ENCODE results near the gene RFNG. TPM values are rescaled to one million over a fixed set of nuclear protein-coding genes. Genes with fewer than 3 reads are reported as not detected.

Gene RFNG
- total RNA-seq, 2 donors from 2014 or later: 39.9 to 45.3 TPM

- DNase-seq (ENCODE audit: low spot score): no peak
- TF ChIP-seq, protein P1, sequence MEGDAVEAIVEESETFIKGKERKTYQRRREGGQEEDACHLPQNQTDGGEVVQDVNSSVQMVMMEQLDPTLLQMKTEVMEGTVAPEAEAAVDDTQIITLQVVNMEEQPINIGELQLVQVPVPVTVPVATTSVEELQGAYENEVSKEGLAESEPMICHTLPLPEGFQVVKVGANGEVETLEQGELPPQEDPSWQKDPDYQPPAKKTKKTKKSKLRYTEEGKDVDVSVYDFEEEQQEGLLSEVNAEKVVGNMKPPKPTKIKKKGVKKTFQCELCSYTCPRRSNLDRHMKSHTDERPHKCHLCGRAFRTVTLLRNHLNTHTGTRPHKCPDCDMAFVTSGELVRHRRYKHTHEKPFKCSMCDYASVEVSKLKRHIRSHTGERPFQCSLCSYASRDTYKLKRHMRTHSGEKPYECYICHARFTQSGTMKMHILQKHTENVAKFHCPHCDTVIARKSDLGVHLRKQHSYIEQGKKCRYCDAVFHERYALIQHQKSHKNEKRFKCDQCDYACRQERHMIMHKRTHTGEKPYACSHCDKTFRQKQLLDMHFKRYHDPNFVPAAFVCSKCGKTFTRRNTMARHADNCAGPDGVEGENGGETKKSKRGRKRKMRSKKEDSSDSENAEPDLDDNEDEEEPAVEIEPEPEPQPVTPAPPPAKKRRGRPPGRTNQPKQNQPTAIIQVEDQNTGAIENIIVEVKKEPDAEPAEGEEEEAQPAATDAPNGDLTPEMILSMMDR (IDR thresholded peaks at IDR 0.05): no peak
- no peaks in the 10 kb centered on the region for H3K36me3 ChIP-seq
- H3K4me1 ChIP-seq (ENCODE audit: control insufficient read depth in 1 of 2, low read depth in 2 of 2): peaks cover 31 to 60% of the 10 kb centered on the region in 2 donors
- no peaks in the 10 kb centered on the region for H3K27me3 ChIP-seq (replicated peaks; ENCODE audit: insufficient read depth)
- no peak for ATAC-seq (ENCODE audit: insufficient number of reproducible peaks, low FRiP score, low read depth)
- H3K9me3 ChIP-seq: no peaks in the 10 kb centered on the region
- H3K27ac ChIP-seq: peak overlapping the region; percentile 82 to 85
- no peak overlapping the region for H3K4me3 ChIP-seq
Measured at GRCh38 chr17:82004517-82005455, 46.8 kb downstream of the RFNG start.

DNA sequence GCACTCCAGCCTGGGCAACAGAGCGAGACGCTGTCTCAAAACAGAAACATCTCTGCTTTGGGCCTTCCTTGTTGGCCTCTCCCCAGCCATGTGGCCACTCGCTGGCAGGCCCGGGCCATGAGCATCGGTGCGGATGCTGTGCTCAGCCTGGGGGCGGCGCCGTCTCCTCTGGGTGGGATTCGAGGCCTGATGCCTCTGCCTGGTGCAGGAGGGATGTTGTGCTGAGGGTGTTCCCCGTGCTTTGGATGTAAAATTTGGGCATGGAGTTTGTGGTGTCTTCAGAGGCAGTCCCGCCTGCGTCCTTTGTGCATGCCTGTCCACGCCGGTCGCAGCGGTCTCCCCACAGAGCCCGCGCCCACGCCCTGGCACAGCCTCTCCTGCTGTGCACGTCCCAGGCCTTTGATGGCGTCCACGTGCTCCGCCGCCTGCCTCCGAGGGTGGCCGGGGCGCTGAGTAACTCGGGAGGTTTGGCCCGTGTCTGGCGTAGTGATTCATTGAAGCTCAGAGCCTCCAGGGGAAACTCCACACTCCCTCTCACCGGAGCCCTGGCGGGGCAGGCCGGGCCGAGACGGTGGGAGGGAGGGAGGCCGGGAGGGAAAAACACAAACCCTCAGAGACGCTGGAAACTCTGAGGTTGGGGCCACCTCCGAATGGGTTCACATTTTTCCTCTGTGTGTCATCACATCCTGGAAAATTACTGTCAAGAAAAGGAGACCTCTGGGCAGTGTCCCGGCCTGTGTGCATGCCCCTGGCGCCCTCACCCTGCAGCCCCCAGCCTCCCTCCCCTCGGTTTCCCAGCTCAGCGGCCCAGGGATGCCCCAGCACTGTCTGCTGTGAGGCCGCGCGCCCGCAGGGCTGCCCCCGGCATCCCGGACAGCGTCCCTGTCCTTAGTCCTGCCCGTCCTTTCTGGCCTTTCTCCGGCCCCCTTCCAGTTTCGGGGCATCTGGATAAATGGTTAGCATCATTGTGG, 47.9 kb downstream of the RFNG start:
- TF ChIP-seq, protein P1 (IDR thresholded peaks at IDR 0.05): no peak
- H3K27ac ChIP-seq: peak overlapping the region; percentile 82 to 85
- H3K36me3 ChIP-seq: no peaks in the 10 kb centered on the region
- ATAC-seq (ENCODE audit: insufficient number of reproducible peaks, low FRiP score, low read depth): peak; percentile 82
- H3K9me3 ChIP-seq: no peaks in the 10 kb centered on the region
- peak overlapping the region; percentile 45 for H3K4me3 ChIP-seq
- peaks cover 31 to 60% of the 10 kb centered on the region in 2 donors for H3K4me1 ChIP-seq (ENCODE audit: control insufficient read depth in 1 of 2, low read depth in 2 of 2)
- H3K27me3 ChIP-seq (replicated peaks; ENCODE audit: insufficient read depth): no peaks in the 10 kb centered on the region
- peak; percentile 79 for DNase-seq (ENCODE audit: low spot score)

DNA sequence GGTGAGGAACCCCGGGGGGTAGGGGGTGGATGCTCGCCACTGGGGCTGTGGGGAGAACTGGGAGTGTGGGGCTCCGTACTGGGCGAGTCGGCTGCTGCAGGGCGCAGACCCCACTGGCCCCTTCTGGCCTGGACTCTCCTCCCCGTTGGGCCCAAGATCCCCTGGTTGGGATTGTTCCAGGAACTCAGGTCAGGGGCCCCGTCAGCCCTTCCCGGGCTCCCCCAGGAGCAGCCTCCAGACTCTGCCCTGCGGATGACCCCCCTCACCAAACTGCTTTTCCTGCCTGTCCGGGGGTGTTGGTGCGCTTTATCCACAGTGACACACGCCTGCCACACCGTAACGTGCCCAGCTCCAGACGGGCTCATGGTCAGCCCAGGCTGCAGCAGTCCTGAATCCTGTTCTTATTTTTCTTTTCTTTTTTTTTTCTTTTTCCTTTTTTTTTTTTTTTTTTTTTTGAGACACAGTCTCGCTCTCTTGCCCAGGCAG, 50.0 kb downstream of the RFNG start:
- peaks cover 26 to 41% of the 10 kb centered on the region in 2 donors for H3K4me1 ChIP-seq (ENCODE audit: control insufficient read depth in 1 of 2, low read depth in 2 of 2)
- H3K4me3 ChIP-seq: no peak overlapping the region
- DNase-seq (ENCODE audit: low spot score) (no peak), ATAC-seq (ENCODE audit: insufficient number of reproducible peaks, low FRiP score, low read depth) (no peak)
- peaks cover 5% of the 10 kb centered on the region for H3K36me3 ChIP-seq
- H3K27me3 ChIP-seq (replicated peaks; ENCODE audit: insufficient read depth): no peaks in the 10 kb centered on the region
- TF ChIP-seq, protein P1 (IDR thresholded peaks at IDR 0.05): no peak
- no peaks in the 10 kb centered on the region for H3K9me3 ChIP-seq
- H3K27ac ChIP-seq: no peak overlapping the region

GRCh38 chr17:82000803-82001570, 50.6 kb downstream of the RFNG start:
- peaks cover 20 to 35% of the 10 kb centered on the region in 2 donors for H3K4me1 ChIP-seq (ENCODE audit: control insufficient read depth in 1 of 2, low read depth in 2 of 2)
- H3K27me3 ChIP-seq (replicated peaks; ENCODE audit: insufficient read depth): no peaks in the 10 kb centered on the region
- H3K4me3 ChIP-seq: no peak overlapping the region
- no peak for DNase-seq (ENCODE audit: low spot score)
- no peaks in the 10 kb centered on the region for H3K9me3 ChIP-seq
- no peak overlapping the region for H3K27ac ChIP-seq
- ATAC-seq (ENCODE audit: insufficient number of reproducible peaks, low FRiP score, low read depth): no peak
- TF ChIP-seq, protein P1 (IDR thresholded peaks at IDR 0.05): no peak
- peaks cover 9% of the 10 kb centered on the region for H3K36me3 ChIP-seq

Data from thoracic aorta (tissue), 2 donors.